ENCODE measurements around the gene SOBP. TPM values are rescaled to one million over a fixed set of nuclear protein-coding genes. Genes with fewer than 3 reads are reported as not detected.

Gene SOBP
- total RNA-seq, 4 donors from 2014 or later: 3.8 to 32.5 (median 19.4) TPM

GRCh38 chr6:107532706-107533105 lies 42.8 kb downstream of the SOBP start:
- H3K9me3 ChIP-seq: no peaks in the 10 kb centered on the region

GRCh38 chr6:107533415-107534059 lies 43.6 kb downstream of the SOBP start:
- TF ChIP-seq POLR2A (IDR thresholded peaks at IDR 0.05) (no peak), CTCF (IDR thresholded peaks at IDR 0.05 in 4 of 5, conservative IDR thresholded peaks at IDR 0.05 in 1 of 5) (no peak)
- intact Hi-C loops (cut with DNase I; ENCODE audit: low total_unique reads) (loop anchor here (2.0 kb wide), 1 partner anchor 49 kb away; no protein-coding TSS in a partner anchor), in situ Hi-C loops (cut with MboI; ENCODE audit: low sequenced_read_pairs in 4 of 4) (no loop called here)
- H3K27ac ChIP-seq: no peak overlapping the region
- H3K27me3 ChIP-seq: no peaks in the 10 kb centered on the region
- ATAC-seq (no peak), DNase-seq (no peak)
- no peak overlapping the region for H3K4me3 ChIP-seq
- H3K9me3 ChIP-seq: no peaks in the 10 kb centered on the region
- H3K4me1 ChIP-seq: peaks cover 6 to 8% of the 10 kb centered on the region in 2 donors
- H3K36me3 ChIP-seq: peaks cover 0 to 7% of the 10 kb centered on the region in 2 donors

More at GRCh38 chr6:107532706-107533105, 42.8 kb downstream of the SOBP start:
- peak in 1 of 2 donors; percentile 33 for ATAC-seq
- Histone ChIP-seq H3K4me1 (peaks cover 6 to 8% of the 10 kb centered on the region in 2 donors), H3K27ac (peak overlapping the region in 1 of 4 donors; percentile 46), H3K4me3 (no peak overlapping the region), H3K36me3 (peaks cover 0 to 7% of the 10 kb centered on the region in 2 donors), H3K27me3 (no peaks in the 10 kb centered on the region)
- intact Hi-C loops (cut with DNase I; ENCODE audit: low total_unique reads): loop anchor here (2.0 kb wide), 1 partner anchor 50 kb away; no protein-coding TSS in a partner anchor
- in situ Hi-C loops (cut with MboI; ENCODE audit: low sequenced_read_pairs in 4 of 4): no loop called here
- TF ChIP-seq CTCF (IDR thresholded peaks at IDR 0.05 in 4 of 5, conservative IDR thresholded peaks at IDR 0.05 in 1 of 5) (no peak), POLR2A (IDR thresholded peaks at IDR 0.05) (no peak)
- peak in 1 of 2 donors; percentile 22 for DNase-seq

GRCh38 chr6:107534571-107535141 lies 44.7 kb downstream of the SOBP start:
- Histone ChIP-seq H3K4me1 (peaks cover 11% of the 10 kb centered on the region in 2 donors), H3K27me3 (no peaks in the 10 kb centered on the region), H3K4me3 (no peak overlapping the region), H3K27ac (no peak overlapping the region), H3K9me3 (no peaks in the 10 kb centered on the region), H3K36me3 (peaks cover 0 to 7% of the 10 kb centered on the region in 2 donors)
- in situ Hi-C loops (cut with MboI; ENCODE audit: low sequenced_read_pairs in 4 of 4) (no loop called here), intact Hi-C loops (cut with DNase I; ENCODE audit: low total_unique reads) (no loop called here)
- ATAC-seq: no peak
- no peak for TF ChIP-seq CTCF (IDR thresholded peaks at IDR 0.05 in 4 of 5, conservative IDR thresholded peaks at IDR 0.05 in 1 of 5)
- TF ChIP-seq POLR2A (IDR thresholded peaks at IDR 0.05): no peak
- no peak for DNase-seq

- no peak for DNase-seq
- H3K36me3 ChIP-seq: peaks cover 0 to 7% of the 10 kb centered on the region in 2 donors
- no peak for TF ChIP-seq POLR2A (IDR thresholded peaks at IDR 0.05)
- TF ChIP-seq CTCF (IDR thresholded peaks at IDR 0.05 in 4 of 5, conservative IDR thresholded peaks at IDR 0.05 in 1 of 5): no peak
- in situ Hi-C loops (cut with MboI; ENCODE audit: low sequenced_read_pairs in 4 of 4) (no loop called here), intact Hi-C loops (cut with DNase I; ENCODE audit: low total_unique reads) (no loop called here)
- no peak overlapping the region for H3K4me3 ChIP-seq
- no peak for ATAC-seq
- peaks cover 20 to 21% of the 10 kb centered on the region in 2 donors for H3K4me1 ChIP-seq
- H3K27me3 ChIP-seq: no peaks in the 10 kb centered on the region
- H3K9me3 ChIP-seq: no peaks in the 10 kb centered on the region
- H3K27ac ChIP-seq: no peak overlapping the region
Measured at GRCh38 chr6:107535626-107536025, 45.7 kb downstream of the SOBP start.

All from gastrocnemius medialis (tissue), 4 donors.